ENCODE data around the gene LATS2.

GRCh38 chr13:21086929-21087328 is 25.5 kb upstream of the LATS2 start:
- TF ChIP-seq CTCF (IDR thresholded peaks at IDR 0.05) (no peak), EP300 (IDR thresholded peaks at IDR 0.05) (no peak)

All from ovary (tissue), 3 donors.